Measurements from ENCODE around the gene MYRIP.

GRCh38 chr3:39970982-39971381 lies 161.6 kb downstream of the MYRIP start:
- TF ChIP-seq POLR2AphosphoS5 (IDR thresholded peaks at IDR 0.05; ENCODE audit: borderline replicate concordance, low read depth, low read length) (no peak), EZH2 (IDR thresholded peaks at IDR 0.05) (no peak), FOXP2 (optimal IDR thresholded peaks at IDR 0.05; ENCODE audit: control extremely low read depth, extremely low read length, insufficient read depth) (no peak)
